DMS114 treated with DMSO at 0.1 percent for 48 hours (cell line): ENCODE results near the gene SLIT1.

Experiments used
- DNase-seq: peaks from one replicate; lab custom pipeline; 2025; ENCODE audit not compliant: unreplicated experiment; lab: John Stamatoyannopoulos, UW

SLIT1 gene

GRCh38 chr10:97140902-97141745 is 44.6 kb downstream of the SLIT1 start:
- no peak for DNase-seq

DNA sequence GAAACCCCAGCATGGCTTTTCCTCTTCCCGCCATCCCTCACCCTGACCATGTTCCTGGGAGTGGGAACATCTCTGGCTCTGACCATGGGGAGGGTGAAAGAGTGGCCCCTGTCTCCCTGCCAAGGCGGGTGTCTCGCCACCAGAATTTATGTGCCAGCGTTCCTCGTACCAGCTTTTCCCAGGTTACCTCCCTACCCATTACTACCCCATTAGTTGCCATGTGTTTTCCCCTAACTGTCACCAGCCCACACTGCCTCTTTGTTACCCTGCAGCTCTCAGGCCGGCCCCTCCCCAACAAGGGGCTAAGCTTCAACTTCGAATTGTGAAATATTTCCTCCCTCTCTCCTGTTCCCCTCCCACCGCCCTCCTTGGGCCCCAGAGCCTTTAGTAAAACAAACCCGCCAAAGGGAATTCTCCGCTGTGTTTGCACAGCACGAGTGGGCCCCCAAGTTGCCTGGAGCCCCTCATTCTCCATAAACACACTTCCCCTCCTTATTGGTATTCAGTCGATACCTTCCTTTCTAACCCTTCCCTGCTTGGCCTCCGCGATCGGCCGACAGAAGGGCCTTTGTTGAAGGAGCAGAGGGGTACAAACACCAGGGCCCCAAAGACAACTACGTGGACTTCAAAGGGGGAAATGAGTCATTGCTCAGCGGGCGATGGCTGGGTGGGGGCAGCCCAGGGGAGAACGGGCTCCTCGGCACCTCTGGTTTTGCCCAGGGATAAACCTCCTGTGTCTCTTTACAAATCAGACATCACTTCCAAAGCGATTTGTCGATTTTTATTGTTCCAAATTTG is 45.5 kb downstream of the SLIT1 start:
- no peak for DNase-seq

- DNase-seq = no peak
Observed at GRCh38 chr10:97139651-97140048, 46.1 kb downstream of the SLIT1 start.

GRCh38 chr10:97138846-97139245 is 46.9 kb downstream of the SLIT1 start:
- DNase-seq = no peak

- DNase-seq = no peak
Observed at GRCh38 chr10:97138174-97138573, 47.6 kb downstream of the SLIT1 start.

DNA sequence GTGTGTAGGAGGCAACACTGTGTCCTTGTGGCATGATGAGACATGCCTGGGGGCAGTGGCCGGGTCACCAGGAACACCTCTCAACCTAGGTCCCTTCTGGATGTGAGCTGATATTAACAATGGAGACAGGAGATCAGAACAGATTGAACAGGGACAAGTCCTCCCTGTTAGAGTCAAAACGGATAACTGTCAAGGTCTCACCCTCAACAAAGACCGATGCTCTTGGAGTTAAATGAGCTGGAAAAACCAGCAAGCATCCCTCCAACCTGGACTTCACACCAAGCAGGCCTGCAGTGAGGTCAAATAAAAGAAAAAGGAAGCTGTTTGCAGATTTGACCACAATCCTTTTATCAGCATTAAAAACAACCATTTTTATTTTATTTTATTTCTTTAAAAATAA is 49.0 kb downstream of the SLIT1 start:
- no peak for DNase-seq

DNA sequence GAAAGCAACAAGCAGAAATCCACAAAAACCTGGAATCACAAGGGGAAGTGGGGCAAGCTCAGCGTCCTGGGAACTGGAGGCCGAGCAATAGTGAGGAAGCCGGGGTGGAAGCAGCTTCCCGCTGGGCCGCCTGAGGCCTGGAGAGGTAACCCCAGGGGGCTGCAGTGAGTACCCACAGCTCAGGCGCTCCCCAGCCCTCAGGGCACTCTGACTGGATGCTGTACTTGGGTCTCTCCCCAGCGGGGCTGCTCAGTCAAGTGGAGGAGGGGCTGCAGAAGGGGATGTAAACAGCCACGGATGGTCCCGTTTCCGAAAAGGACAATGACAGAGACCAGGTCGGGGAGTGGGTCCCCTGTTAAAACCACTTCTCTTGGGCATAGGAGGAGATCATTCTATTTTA is 50.3 kb downstream of the SLIT1 start:
- no peak for DNase-seq

DNA sequence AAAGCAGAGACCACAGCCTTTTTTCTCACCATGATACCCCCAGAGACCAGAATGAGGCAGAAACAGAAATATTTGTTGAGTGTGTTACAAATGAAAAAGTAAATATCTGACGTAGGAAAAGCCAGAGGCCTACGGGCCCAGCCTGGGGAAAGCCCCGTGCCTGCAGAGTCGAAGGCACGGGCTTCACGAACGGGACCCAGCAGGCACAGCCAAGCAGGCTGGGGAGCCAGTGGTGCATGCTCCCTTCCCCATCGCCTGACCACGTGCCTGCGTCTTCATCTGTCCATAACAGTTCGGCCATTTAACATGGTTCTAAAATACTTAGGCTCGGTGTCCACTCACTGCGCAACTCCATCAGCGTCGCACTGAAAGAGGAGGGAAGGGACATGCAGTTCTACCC is 50.8 kb downstream of the SLIT1 start:
- no peak for DNase-seq

DNA sequence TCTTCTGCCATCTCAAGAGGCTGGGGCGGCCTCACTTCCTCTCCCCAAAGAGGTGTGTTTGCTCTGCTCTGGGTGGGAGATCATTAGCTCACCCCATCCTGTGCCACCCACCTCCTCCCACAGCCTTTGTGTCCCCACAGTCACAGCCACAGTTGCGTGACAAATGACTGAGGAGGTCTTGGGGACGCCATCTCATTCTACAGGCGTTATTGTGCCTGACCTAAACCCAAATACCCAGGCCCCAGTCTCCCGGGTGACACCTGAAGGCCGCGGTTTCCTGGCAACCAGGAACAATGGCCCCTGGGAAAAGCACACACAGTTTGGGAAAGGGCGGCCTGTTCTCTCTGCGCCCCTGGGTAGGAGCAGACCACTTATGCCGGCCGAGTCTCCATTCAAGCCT is 51.6 kb downstream of the SLIT1 start:
- no peak for DNase-seq

- no peak for DNase-seq
Observed at GRCh38 chr10:97132273-97132672, 53.5 kb downstream of the SLIT1 start.

DNA sequence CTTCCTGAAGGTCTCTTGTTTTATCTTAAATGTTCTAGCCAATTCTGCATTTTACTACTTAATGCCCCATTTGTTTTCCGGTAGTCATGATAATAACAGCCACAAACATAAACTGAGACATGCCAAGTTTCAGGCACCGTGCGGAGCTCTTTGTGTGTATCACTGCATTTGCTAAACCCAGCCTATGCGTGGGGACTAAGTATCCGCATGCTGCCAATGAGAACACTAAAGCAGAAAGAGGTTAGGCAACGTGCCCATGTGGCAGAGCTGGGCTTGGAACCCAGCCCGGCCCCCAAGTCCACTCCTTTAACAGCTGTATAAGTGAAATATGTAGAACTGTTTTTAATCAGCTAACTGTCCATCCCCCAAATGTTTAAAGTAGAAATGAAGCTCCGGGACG is 54.1 kb downstream of the SLIT1 start:
- DNase-seq = no peak

DNA sequence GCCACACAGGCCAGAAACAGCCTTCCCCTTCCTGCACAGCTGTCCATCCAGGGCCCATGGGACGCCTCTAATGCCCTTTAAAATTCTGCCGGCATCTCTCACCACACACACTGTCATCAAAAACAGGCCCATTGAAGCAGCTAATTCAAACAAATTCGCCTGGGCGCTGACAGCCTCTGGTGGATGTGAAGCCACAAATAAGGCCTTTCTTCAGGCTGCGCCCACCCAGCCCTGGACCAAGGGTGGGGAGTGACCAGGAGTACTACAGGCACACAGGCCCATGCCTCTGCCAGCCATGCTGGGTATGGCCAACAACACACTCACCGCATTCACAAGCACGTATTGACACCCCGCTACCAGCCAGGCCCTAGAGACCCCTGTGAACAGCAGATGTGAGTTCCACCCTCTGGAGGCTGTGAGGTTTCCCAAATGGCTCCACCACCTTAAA is 54.6 kb downstream of the SLIT1 start:
- DNase-seq = no peak

DNA sequence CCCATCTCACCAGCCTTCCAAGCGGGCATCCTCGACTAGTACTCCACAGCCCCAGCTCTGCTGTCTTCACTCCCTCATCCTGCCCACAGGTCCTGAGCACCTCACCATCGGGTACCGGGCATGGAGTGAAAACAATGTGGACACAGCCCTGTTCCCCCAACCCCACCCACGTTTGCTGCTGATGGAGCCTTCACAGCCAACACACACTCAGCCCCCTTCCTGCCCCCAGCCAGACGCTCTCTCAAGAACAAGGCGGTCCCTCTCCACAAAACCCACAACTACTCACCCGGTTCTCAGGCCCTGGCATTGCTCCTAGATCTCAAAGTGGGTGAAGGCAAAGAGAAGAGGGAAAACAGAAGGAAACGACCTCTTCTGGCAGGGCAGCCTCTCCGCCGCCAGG is 56.1 kb downstream of the SLIT1 start:
- no peak for DNase-seq

- no peak for DNase-seq
Observed at GRCh38 chr10:97128516-97129154, 57.1 kb downstream of the SLIT1 start.

GRCh38 chr10:97128039-97128492 is 57.7 kb downstream of the SLIT1 start:
- no peak for DNase-seq

GRCh38 chr10:97127509-97127908 is 58.2 kb downstream of the SLIT1 start:
- no peak for DNase-seq

- DNase-seq = no peak
Observed at GRCh38 chr10:97124211-97124610, 61.5 kb downstream of the SLIT1 start.

DNA sequence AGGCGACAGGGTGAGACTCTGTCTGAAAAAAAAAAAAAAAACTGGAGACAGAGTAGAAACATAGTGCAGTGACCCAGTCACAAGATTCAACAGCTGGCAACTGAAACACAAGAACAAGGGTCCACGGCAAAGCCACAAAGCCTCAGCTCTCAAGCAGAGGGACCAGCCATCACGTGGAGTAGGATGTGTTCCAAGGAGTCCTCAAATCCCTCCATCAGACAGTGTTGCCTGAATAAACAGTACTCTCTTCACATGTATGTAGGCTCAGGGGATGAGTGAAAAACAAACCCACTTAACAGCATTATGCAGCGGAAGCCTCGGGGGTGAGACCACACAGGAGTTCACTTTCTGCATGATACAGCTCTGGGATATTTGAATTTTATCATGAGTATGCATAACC is 62.0 kb downstream of the SLIT1 start:
- no peak for DNase-seq

DNA sequence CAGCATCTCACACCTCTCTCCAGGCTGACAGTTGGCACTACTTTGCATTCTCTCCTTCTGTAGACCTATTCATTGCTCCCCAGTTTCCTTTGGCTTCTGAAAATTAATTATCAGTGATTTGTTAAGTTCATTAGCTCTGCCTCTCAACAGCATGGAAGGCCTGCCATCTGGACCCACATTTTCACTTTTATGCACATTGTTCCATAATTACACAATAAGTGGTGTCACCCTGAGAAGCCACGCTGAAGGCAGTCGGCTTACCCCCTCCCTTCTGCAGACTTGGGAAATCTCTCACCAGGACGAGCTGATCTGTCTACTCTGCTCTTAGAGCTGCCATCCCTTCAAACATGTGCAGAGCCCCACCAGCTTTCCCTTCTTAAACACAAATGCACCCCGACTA is 64.7 kb downstream of the SLIT1 start:
- no peak for DNase-seq

DNA sequence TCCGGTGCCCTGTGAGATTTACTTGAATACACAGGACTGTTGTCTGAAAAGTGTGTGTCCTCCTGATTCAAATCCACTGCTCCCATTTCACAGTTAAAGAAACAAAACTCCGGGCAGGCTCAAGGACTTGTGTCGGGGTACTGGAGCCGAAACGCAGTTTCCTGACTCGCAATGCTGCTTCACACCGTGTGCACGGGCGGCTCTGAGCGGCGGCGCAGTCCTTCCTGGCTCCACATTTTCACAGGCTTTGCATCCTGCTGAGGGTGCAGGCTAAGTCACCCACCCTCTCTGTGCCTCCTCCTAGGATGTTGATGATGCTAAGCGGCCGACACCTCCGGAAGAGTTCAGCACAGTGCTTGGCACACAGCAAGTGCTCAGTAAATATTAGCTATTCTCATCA is 65.4 kb downstream of the SLIT1 start:
- no peak for DNase-seq

DNA sequence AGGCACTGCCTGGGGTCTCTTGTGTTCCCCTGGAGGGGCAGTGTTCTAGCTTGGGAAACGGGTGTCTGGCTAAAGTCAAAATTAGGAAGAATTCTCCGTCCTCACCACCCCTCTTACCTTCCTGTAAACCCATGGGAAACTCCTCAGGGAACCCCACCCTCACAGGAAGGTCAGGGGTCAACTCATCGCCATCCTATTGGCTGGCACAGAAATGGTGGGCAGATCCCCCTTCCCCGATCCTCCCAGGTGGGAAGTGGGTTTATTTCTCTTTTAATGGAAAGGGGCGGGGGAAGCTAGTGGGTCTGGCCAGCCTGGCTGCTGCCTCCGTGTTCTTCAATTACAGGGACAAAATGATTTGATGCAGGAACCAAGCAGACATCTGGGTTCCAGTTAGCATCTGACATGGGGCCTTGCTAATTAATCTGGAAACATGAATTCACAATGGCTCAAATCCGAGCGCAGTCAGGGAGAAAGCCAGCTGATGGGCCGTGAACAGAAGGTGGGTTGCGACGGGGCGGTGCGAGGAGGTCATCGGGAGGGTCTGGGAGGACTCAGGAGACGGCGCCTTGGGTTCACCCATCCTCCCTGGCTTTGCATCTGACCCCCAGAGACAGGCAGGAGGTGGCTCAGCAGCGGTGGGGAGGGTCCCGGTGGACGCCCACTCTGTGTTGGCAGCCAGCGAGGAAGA is 66.6 kb downstream of the SLIT1 start:
- DNase-seq = no peak
